A549 (cell line): ENCODE data around the gene ADARB2. TPM values are rescaled to one million over a fixed set of nuclear protein-coding genes. Genes with fewer than 3 reads are reported as not detected.

Source experiments
- ATAC-seq, 2 experiments: fragments of 200-7000 bp in 1 of 2; fragments of >200 bp in 1 of 2; cut with Nextera tagmentation in 1 of 2; cut with Tn5 transposase in 1 of 2; 3 replicates each; pipeline versions ENCODE4 v1.8.0 to v1.9.1; 2018 to 2020; ENCODE audit warnings: mild to moderate bottlenecking in 1 of 2, moderate library complexity in 1 of 2
- CTCF ChIA-PET: fragments of 300-600 bp; sonication (Branson Sonifier 250); formaldehyde crosslinking; extraction: SDS; loops from one replicate; lab custom pipeline; 2021; ENCODE audit warnings: antibody characterized with exemption, inconsistent platforms; lab: Yijun Ruan, JAX
- POLR2A ChIA-PET: fragments of 350-600 bp; formaldehyde crosslinking; extraction: SDS; loops from one replicate; lab custom pipeline; 2021; ENCODE audit warnings: antibody characterized with exemption, inconsistent platforms; lab: Yijun Ruan, JAX
- DNase-seq, 2 experiments: peaks; one replicate each; pipeline versions ENCODE4 v3.0.0 to v3.0.0-alpha.2; 2011 to 2016; ENCODE audit warnings: low read depth in 1 of 2, low spot score in 1 of 2
- FAIRE-seq: peaks from 2 replicates; lab custom pipeline; 2011; peaks lifted over from hg19 to GRCh38; lab: Jason Lieb, UNC
- H3K27ac ChIP-seq, 2 experiments: fragments of >200 bp; sonication (Bioruptor Twin); formaldehyde crosslinking; 3 replicates each; pipeline ENCODE4 v1.5.1; 2016 to 2017
- H3K4me1 ChIP-seq: fragments of >200 bp; sonication (Bioruptor Twin); formaldehyde crosslinking; 3 replicates; pipeline ENCODE4 v1.6.1; 2016
- H3K4me2 ChIP-seq: fragments of >200 bp; sonication (Bioruptor Twin); formaldehyde crosslinking; 3 replicates; pipeline ENCODE4 v1.6.1; 2016
- H3K4me3 ChIP-seq: fragments of >200 bp; sonication (Bioruptor Twin); formaldehyde crosslinking; 3 replicates; pipeline ENCODE4 v1.5.1; 2016
- H3K9me3 ChIP-seq: fragments of >200 bp; sonication (Bioruptor Twin); formaldehyde crosslinking; 3 replicates; pipeline ENCODE4 v1.6.1; 2016
- ATOH8 ChIP-seq: fragments of 250-450 bp; sonication (Bioruptor Pico); IDR thresholded peaks from 2 replicates; pipeline ENCODE4 v1.5.0; 2020; ENCODE audit warnings: low read depth, mild to moderate bottlenecking, moderate library complexity
- BHLHE40 ChIP-seq: IDR thresholded peaks from 2 replicates; pipeline ENCODE4 v1.6.1; 2012; ENCODE audit warnings: low read depth, low read length, inconsistent platforms
- CBX8 ChIP-seq: fragments of 200-600 bp; sonication (generic); IDR thresholded peaks from 2 replicates; pipeline ENCODE4 v1.6.1; 2016
- CHD4 ChIP-seq: fragments of 200-600 bp; sonication (generic); IDR thresholded peaks from 2 replicates; pipeline ENCODE4 v1.6.1; 2016; ENCODE audit warnings: antibody characterized with exemption, mild to moderate bottlenecking, borderline replicate concordance
- ELK1 ChIP-seq: fragments of 150-350 bp; IDR thresholded peaks from 2 replicates; pipeline ENCODE4 v1.6.1; 2014; ENCODE audit warnings: low read depth, mild to moderate bottlenecking, low read length
- FOSL2 ChIP-seq, 2 experiments: fragments of 450-650 bp in 1 of 2; fragments of >200 bp in 1 of 2; sonication (Bioruptor Twin) in 1 of 2; formaldehyde crosslinking; IDR thresholded peaks; 2 replicates each; pipeline versions ENCODE4 v1.5.0 to v1.6.1; 2016 to 2020; ENCODE audit warnings: mild to moderate bottlenecking in 1 of 2, moderate library complexity in 1 of 2
- GATA3 ChIP-seq: IDR thresholded peaks from 2 replicates; pipeline ENCODE4 v1.6.1; 2012; ENCODE audit warnings: borderline replicate concordance
- HDAC2 ChIP-seq: fragments of 200-600 bp; sonication (generic); IDR thresholded peaks from 2 replicates; pipeline ENCODE4 v1.6.1; 2016
- HOXB13 ChIP-seq: fragments of 250-450 bp; sonication (Bioruptor Pico); IDR thresholded peaks from 2 replicates; pipeline ENCODE4 v1.5.0; 2020; ENCODE audit warnings: low read depth, mild to moderate bottlenecking, moderate library complexity
- HOXB5 ChIP-seq: fragments of 250-450 bp; sonication (Bioruptor Pico); IDR thresholded peaks from 2 replicates; pipeline ENCODE4 v1.5.0; 2020; ENCODE audit warnings: mild to moderate bottlenecking, moderate library complexity
- JUN ChIP-seq, 2 experiments: fragments of >200 bp; sonication (Bioruptor Twin); formaldehyde crosslinking; IDR thresholded peaks; 2 replicates in 1 of 2; 3 replicates in 1 of 2; pipeline ENCODE4 v1.6.1; 2016 to 2017
- JUNB ChIP-seq: fragments of >200 bp; sonication (Bioruptor Twin); formaldehyde crosslinking; IDR thresholded peaks from 2 replicates; pipeline ENCODE4 v1.6.1; 2016
- KDM5A ChIP-seq: fragments of 200-600 bp; sonication (generic); IDR thresholded peaks from 2 replicates; pipeline ENCODE4 v1.6.1; 2016; ENCODE audit warnings: antibody characterized with exemption, mild to moderate bottlenecking
- MAZ ChIP-seq: fragments of 150-350 bp; IDR thresholded peaks from 2 replicates; pipeline ENCODE4 v1.6.1; 2014; ENCODE audit warnings: antibody characterized with exemption, low read depth, low read length, borderline replicate concordance
- NFE2L2 ChIP-seq: fragments of 150-350 bp; conservative IDR thresholded peaks from 2 replicates; pipeline ENCODE4 v1.6.1; 2014; ENCODE audit warnings: low read length
- POLR2A ChIP-seq: IDR thresholded peaks from 2 replicates; pipeline ENCODE4 v1.6.1; 2012; ENCODE audit warnings: mild to moderate bottlenecking, low read length
- RARB ChIP-seq: fragments of 250-450 bp; sonication (Bioruptor Pico); IDR thresholded peaks from 2 replicates; pipeline ENCODE4 v1.8.0; 2021; ENCODE audit warnings: mild to moderate bottlenecking, moderate library complexity
- RFX5 ChIP-seq: fragments of 450-650 bp; IDR thresholded peaks from 2 replicates; pipeline ENCODE4 v1.7.1; 2014; ENCODE audit warnings: antibody characterized with exemption, mild to moderate bottlenecking, moderate library complexity
- SMC3 ChIP-seq: fragments of >200 bp; sonication (Bioruptor Twin); formaldehyde crosslinking; IDR thresholded peaks from 3 replicates; pipeline ENCODE4 v1.6.1; 2018; ENCODE audit warnings: inconsistent platforms
- ZFP36 ChIP-seq: fragments of 450-650 bp; IDR thresholded peaks from 2 replicates; pipeline ENCODE4 v1.6.1; 2014; ENCODE audit warnings: borderline replicate concordance; ENCODE audit not compliant: partially characterized antibody
- ZNF302 ChIP-seq: fragments of 250-450 bp; sonication (Bioruptor Pico); IDR thresholded peaks from 2 replicates; pipeline ENCODE4 v1.9.0; 2021; ENCODE audit warnings: inconsistent platforms, mild to moderate bottlenecking, moderate library complexity
- ZSCAN20 ChIP-seq: fragments of 250-450 bp; sonication (Bioruptor Pico); IDR thresholded peaks from 2 replicates; pipeline ENCODE4 v1.8.0; 2022; ENCODE audit warnings: mild to moderate bottlenecking, moderate library complexity
- WGBS: methylation state at CpG from one replicate; pipeline ENCODE4 v1.1.6; 2017; ENCODE audit errors: missing lambda C conversion rate; 5-methylcytosine and 5-hydroxymethylcytosine counted together
- polyA plus RNA-seq, 4 experiments: library from polyadenylated mRNA; depleted of rRNA in 3 of 4; stranded (reverse); fragments of >200 nt; fragmentation: RNase III in 1 of 4; extraction: RNeasy Plus Mini Kit Qiagen cat#74134 plus additional on column Dnase treatment in 1 of 4; gene quantifications; 2 replicates in 3 of 4; 3 replicates in 1 of 4; pipeline ENCODE4 v1.2.3, GENCODE V29; 2011 to 2017
- TF ChIP-seq, protein P1 (sequence below): fragments of 450-650 bp; IDR thresholded peaks from 2 replicates; pipeline ENCODE4 v1.6.1; 2014; ENCODE audit warnings: antibody characterized with exemption
- TF ChIP-seq, protein P2 (sequence below): fragments of 250-450 bp; sonication (Bioruptor Pico); IDR thresholded peaks from 2 replicates; pipeline ENCODE4 v1.5.0; 2021; ENCODE audit warnings: mild to moderate bottlenecking, moderate library complexity, borderline replicate concordance
- TF ChIP-seq, protein P3 (sequence below): IDR thresholded peaks from 2 replicates; pipeline ENCODE4 v1.6.1; 2012
- TF ChIP-seq, protein P4 (sequence below): fragments of >200 bp; sonication (Bioruptor Twin); formaldehyde crosslinking; IDR thresholded peaks from 2 replicates; pipeline ENCODE4 v1.6.1; 2016

Gene ADARB2
- polyA plus RNA-seq, 2 of the 4 experiments (the other 2 are of a cell fraction), result not detected

GRCh38 chr10:1744524-1744923, 7.2 kb upstream of the ADARB2 start:
- H3K4me2 ChIP-seq, result no peak overlapping the region
- no peak for DNase-seq
- no peak overlapping the region for H3K27ac ChIP-seq
- 0 out of 3 replicates have a peak, but pooled peaks cover 4% of the 10 kb centered on the region for H3K9me3 ChIP-seq
- ChIA-PET POLR2A (no interaction called here), CTCF (no interaction called here)
- TF ChIP-seq HDAC2 (no peak), NFE2L2 (no peak), CHD4 (no peak), RFX5 (no peak), FOSL2 (IDR thresholded peaks at IDR 0.05) (no peak), FOSL2 (CRISPR knock-in tag; IDR thresholded peaks at IDR 0.05) (no peak), CBX8 (no peak), ELK1 (no peak), HOXB5 (CRISPR knock-in tag) (no peak), KDM5A (no peak), RARB (CRISPR knock-in tag) (no peak), ZSCAN20 (CRISPR knock-in tag) (no peak), HOXB13 (no peak), ZFP36 (no peak), GATA3 (no peak), JUNB (no peak)
- TF ChIP-seq, protein P1, sequence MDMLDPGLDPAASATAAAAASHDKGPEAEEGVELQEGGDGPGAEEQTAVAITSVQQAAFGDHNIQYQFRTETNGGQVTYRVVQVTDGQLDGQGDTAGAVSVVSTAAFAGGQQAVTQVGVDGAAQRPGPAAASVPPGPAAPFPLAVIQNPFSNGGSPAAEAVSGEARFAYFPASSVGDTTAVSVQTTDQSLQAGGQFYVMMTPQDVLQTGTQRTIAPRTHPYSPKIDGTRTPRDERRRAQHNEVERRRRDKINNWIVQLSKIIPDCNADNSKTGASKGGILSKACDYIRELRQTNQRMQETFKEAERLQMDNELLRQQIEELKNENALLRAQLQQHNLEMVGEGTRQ, result no peak
- TF ChIP-seq, protein P2, sequence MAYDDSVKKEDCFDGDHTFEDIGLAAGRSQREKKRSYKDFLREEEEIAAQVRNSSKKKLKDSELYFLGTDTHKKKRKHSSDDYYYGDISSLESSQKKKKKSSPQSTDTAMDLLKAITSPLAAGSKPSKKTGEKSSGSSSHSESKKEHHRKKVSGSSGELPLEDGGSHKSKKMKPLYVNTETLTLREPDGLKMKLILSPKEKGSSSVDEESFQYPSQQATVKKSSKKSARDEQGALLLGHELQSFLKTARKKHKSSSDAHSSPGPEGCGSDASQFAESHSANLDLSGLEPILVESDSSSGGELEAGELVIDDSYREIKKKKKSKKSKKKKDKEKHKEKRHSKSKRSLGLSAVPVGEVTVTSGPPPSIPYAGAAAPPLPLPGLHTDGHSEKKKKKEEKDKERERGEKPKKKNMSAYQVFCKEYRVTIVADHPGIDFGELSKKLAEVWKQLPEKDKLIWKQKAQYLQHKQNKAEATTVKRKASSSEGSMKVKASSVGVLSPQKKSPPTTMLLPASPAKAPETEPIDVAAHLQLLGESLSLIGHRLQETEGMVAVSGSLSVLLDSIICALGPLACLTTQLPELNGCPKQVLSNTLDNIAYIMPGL (CRISPR knock-in tag), result no peak
- TF ChIP-seq, protein P3, sequence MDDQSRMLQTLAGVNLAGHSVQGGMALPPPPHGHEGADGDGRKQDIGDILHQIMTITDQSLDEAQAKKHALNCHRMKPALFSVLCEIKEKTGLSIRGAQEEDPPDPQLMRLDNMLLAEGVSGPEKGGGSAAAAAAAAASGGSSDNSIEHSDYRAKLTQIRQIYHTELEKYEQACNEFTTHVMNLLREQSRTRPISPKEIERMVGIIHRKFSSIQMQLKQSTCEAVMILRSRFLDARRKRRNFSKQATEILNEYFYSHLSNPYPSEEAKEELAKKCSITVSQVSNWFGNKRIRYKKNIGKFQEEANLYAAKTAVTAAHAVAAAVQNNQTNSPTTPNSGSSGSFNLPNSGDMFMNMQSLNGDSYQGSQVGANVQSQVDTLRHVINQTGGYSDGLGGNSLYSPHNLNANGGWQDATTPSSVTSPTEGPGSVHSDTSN, result no peak
- TF ChIP-seq, all 56 proteins: peak for 0
- FAIRE-seq (no peak), ATAC-seq (no peak)
- 1% methylated on average over 10 of the region's 12 CpGs for WGBS
- H3K4me3 ChIP-seq, result no peak overlapping the region
- H3K4me1 ChIP-seq, result no peaks in the 10 kb centered on the region

DNA sequence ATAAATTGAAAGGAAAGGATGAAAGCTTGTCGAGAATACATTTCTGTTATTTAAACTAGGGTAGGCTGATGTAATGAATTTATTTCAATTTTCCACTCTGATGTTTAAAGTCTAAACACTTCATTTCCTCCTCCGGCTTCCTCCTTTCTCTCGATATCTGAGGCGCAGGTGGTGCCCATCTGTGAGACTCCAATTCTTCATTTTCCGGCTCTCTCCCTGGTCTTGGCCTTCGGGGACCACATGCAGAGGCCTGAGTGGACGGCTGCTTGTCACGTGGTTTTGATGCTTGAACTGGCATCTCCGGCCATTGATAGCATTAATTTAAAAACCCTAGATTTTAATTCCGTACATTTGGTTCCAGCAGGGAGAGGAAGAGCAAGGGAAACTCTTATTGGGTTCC, 5.8 kb upstream of the ADARB2 start:
- Histone ChIP-seq H3K27ac (no peak overlapping the region), H3K4me2 (no peak overlapping the region), H3K9me3 (no peaks in the 10 kb centered on the region), H3K4me1 (no peaks in the 10 kb centered on the region), H3K4me3 (no peak overlapping the region)
- FAIRE-seq (no peak), DNase-seq (no peak), ATAC-seq (no peak)
- WGBS, result 22% methylated on average over 10 of the region's 10 CpGs
- ChIA-PET CTCF (no interaction called here), POLR2A (no interaction called here)
- TF ChIP-seq BHLHE40 (no peak), SMC3 (no peak), JUN (IDR thresholded peaks at IDR 0.05) (no peak), HDAC2 (no peak), KDM5A (no peak), MAZ (no peak), POLR2A (no peak), ZNF302 (no peak), ATOH8 (no peak)
- TF ChIP-seq, protein P1, result no peak
- TF ChIP-seq, protein P4, sequence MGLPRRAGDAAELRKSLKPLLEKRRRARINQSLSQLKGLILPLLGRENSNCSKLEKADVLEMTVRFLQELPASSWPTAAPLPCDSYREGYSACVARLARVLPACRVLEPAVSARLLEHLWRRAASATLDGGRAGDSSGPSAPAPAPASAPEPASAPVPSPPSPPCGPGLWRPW, result no peak
